Thoracic aorta (tissue), 2 donors: ENCODE results near the gene SLC6A7. TPM values are rescaled to one million over a fixed set of nuclear protein-coding genes. Genes with fewer than 3 reads are reported as not detected.

Experiments used
- ATAC-seq: fragments of 150-250 bp; one replicate; pipeline ENCODE4 v1.8.0; 2017; ENCODE audit warnings: low read depth; ENCODE audit not compliant: insufficient number of reproducible peaks, low FRiP score
- DNase-seq: peaks from one replicate; pipeline ENCODE4 v3.0.0-alpha.2; 2020; ENCODE audit warnings: low spot score
- H3K27ac ChIP-seq, 2 donors: fragments of 200-600 bp; sonication (generic); 1 replicate in 1 of 2; 2 replicates in 1 of 2; pipeline ENCODE4 v1.5.1; 2016; ENCODE audit warnings: mild to moderate bottlenecking in 2 of 2, moderate library complexity in 2 of 2
- H3K27me3 ChIP-seq: fragments of 200-600 bp; sonication (generic); replicated peaks from 2 replicates; pipeline ENCODE4 v1.6.0; 2016; ENCODE audit warnings: mild to moderate bottlenecking; ENCODE audit not compliant: insufficient read depth
- H3K36me3 ChIP-seq: fragments of 200-600 bp; sonication (generic); one replicate; pipeline ENCODE4 v1.5.1; 2016
- H3K4me1 ChIP-seq, 2 donors: fragments of 200-600 bp; sonication (generic); 1 replicate in 1 of 2; 2 replicates in 1 of 2; pipeline versions ENCODE4 v1.5.1 to v1.6.0; 2016; ENCODE audit warnings: low read depth in 2 of 2, mild to moderate bottlenecking in 1 of 2; ENCODE audit not compliant: control insufficient read depth in 1 of 2
- H3K4me3 ChIP-seq: fragments of 200-600 bp; sonication (generic); 2 replicates; pipeline ENCODE4 v1.5.1; 2016; ENCODE audit warnings: mild to moderate bottlenecking
- H3K9me3 ChIP-seq: fragments of 200-600 bp; sonication (generic); 2 replicates; pipeline ENCODE4 v1.5.1; 2016
- total RNA-seq, 2 donors: library from RNA; depleted of rRNA; stranded (reverse); fragments of >200 nt; gene quantifications; one replicate each; pipeline versions ENCODE4 v1.1.0 to v1.2.3, GENCODE V29; 2016
- TF ChIP-seq, protein P1 (sequence below): fragments of 200-600 bp; sonication (generic); IDR thresholded peaks from one replicate; pipeline ENCODE4 v1.5.1; 2019; ENCODE audit warnings: antibody characterized with exemption

Gene SLC6A7
- total RNA-seq, 2 donors from 2014 or later, result not detected

GRCh38 chr5:150180241-150181026, 9.4 kb upstream of the SLC6A7 start:
- H3K9me3 ChIP-seq, result no peaks in the 10 kb centered on the region
- peaks cover 25 to 68% of the 10 kb centered on the region in 2 donors for H3K4me1 ChIP-seq
- no peaks in the 10 kb centered on the region for H3K36me3 ChIP-seq
- H3K4me3 ChIP-seq, result peak overlapping the region; percentile 15
- no peaks in the 10 kb centered on the region for H3K27me3 ChIP-seq
- peak; percentile 70 for DNase-seq
- TF ChIP-seq, protein P1, sequence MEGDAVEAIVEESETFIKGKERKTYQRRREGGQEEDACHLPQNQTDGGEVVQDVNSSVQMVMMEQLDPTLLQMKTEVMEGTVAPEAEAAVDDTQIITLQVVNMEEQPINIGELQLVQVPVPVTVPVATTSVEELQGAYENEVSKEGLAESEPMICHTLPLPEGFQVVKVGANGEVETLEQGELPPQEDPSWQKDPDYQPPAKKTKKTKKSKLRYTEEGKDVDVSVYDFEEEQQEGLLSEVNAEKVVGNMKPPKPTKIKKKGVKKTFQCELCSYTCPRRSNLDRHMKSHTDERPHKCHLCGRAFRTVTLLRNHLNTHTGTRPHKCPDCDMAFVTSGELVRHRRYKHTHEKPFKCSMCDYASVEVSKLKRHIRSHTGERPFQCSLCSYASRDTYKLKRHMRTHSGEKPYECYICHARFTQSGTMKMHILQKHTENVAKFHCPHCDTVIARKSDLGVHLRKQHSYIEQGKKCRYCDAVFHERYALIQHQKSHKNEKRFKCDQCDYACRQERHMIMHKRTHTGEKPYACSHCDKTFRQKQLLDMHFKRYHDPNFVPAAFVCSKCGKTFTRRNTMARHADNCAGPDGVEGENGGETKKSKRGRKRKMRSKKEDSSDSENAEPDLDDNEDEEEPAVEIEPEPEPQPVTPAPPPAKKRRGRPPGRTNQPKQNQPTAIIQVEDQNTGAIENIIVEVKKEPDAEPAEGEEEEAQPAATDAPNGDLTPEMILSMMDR, result no peak
- peak overlapping the region; percentile 91 to 97 for H3K27ac ChIP-seq
- ATAC-seq, result peak; percentile 77

GRCh38 chr5:150181027-150181426, 8.8 kb upstream of the SLC6A7 start:
- TF ChIP-seq, protein P1, result no peak
- H3K4me3 ChIP-seq, result peak overlapping the region; percentile 4
- H3K27ac ChIP-seq, result peak overlapping the region; percentile 91 to 97
- H3K4me1 ChIP-seq, result peaks cover 25 to 62% of the 10 kb centered on the region in 2 donors
- DNase-seq (no peak), ATAC-seq (no peak)
- H3K36me3 ChIP-seq, result no peaks in the 10 kb centered on the region
- no peaks in the 10 kb centered on the region for H3K9me3 ChIP-seq
- H3K27me3 ChIP-seq, result no peaks in the 10 kb centered on the region

GRCh38 chr5:150181766-150182545, 7.9 kb upstream of the SLC6A7 start:
- ATAC-seq, result no peak
- no peak for DNase-seq
- H3K4me1 ChIP-seq, result peaks cover 18 to 53% of the 10 kb centered on the region in 2 donors
- no peaks in the 10 kb centered on the region for H3K27me3 ChIP-seq
- TF ChIP-seq, protein P1, result no peak
- H3K27ac ChIP-seq, result peak overlapping the region; percentile 91 to 97
- no peaks in the 10 kb centered on the region for H3K36me3 ChIP-seq
- H3K9me3 ChIP-seq, result no peaks in the 10 kb centered on the region
- no peak overlapping the region for H3K4me3 ChIP-seq

GRCh38 chr5:150182774-150183173, 7.1 kb upstream of the SLC6A7 start:
- TF ChIP-seq, protein P1, result no peak
- no peaks in the 10 kb centered on the region for H3K27me3 ChIP-seq
- ATAC-seq, result no peak

GRCh38 chr5:150183436-150183835, 6.4 kb upstream of the SLC6A7 start:
- TF ChIP-seq, protein P1, result no peak
- Histone ChIP-seq H3K36me3 (no peaks in the 10 kb centered on the region), H3K27me3 (no peaks in the 10 kb centered on the region), H3K9me3 (no peaks in the 10 kb centered on the region), H3K4me3 (no peak overlapping the region), H3K4me1 (peaks cover 15 to 43% of the 10 kb centered on the region in 2 donors), H3K27ac (no peak overlapping the region)
- DNase-seq, result no peak
- ATAC-seq, result no peak

More at GRCh38 chr5:150182774-150183173, 7.1 kb upstream of the SLC6A7 start:
- peaks cover 15 to 44% of the 10 kb centered on the region in 2 donors for H3K4me1 ChIP-seq
- no peak overlapping the region for H3K4me3 ChIP-seq
- no peaks in the 10 kb centered on the region for H3K9me3 ChIP-seq
- H3K36me3 ChIP-seq, result no peaks in the 10 kb centered on the region
- H3K27ac ChIP-seq, result peak overlapping the region in 1 of 2 donors; percentile 97
- no peak for DNase-seq
